ENCODE results near the gene SPINT2. TPM values are rescaled to one million over a fixed set of nuclear protein-coding genes. Genes with fewer than 3 reads are reported as not detected.

SPINT2 gene
- total RNA-seq, result 10 to 100 TPM; 14.3 to 20.7 (median 16.6) TPM
- polyA plus RNA-seq, result 100 to 1,000 TPM; 170 to 616 (median 178) TPM

DNA sequence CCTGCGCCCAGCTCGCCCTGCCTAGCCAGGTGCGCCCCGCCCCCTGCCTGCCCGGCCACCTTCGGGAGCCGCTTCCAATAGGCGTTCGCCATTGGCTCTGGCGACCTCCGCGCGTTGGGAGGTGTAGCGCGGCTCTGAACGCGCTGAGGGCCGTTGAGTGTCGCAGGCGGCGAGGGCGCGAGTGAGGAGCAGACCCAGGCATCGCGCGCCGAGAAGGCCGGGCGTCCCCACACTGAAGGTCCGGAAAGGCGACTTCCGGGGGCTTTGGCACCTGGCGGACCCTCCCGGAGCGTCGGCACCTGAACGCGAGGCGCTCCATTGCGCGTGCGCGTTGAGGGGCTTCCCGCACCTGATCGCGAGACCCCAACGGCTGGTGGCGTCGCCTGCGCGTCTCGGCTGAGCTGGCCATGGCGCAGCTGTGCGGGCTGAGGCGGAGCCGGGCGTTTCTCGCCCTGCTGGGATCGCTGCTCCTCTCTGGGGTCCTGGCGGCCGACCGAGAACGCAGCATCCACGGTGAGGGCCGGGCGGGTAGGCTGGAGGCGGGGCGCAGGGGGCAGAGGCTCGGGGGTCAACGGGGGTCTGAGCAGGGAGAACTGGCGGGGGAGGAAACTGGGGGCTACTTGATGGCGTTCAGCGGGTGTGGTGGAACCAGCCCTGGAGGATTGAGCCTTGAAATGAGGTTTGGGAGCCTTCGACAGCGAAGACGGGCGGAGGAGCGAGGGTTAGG lies at the start of gene SPINT2:
Gene SPINT2 (plus strand): TSS at position 88 of the 727 bp plus-strand sequence. CDS start 320 bp downstream, at position 408.
- H3K4me3 ChIP-seq, result peak within 1 kb of the TSS; percentile 35 to 60 (median 50)
- TF ChIP-seq POLR2AphosphoS5 (IDR thresholded peaks at IDR 0.05) (peak in 1 of 4 donors; percentile 72), CTCF (IDR thresholded peaks at IDR 0.05) (no peak), EP300 (IDR thresholded peaks at IDR 0.05) (no peak), POLR2A (IDR thresholded peaks at IDR 0.05) (peak in 1 of 2 donors; percentile 82)
- no peaks in the 10 kb centered on the region for H3K9me3 ChIP-seq
- H3K27me3 ChIP-seq, result no peaks in the 10 kb centered on the region
- intact Hi-C loops (cut with DNase I), result no loop called here
- 2 to 3% methylated on average over 78 of the region's 78 CpGs for WGBS, 2 donors
- DNase-seq, result no peak
- peak within 1 kb of the TSS; percentile 61 to 71 (median 68) for H3K27ac ChIP-seq
- no peaks in the 10 kb centered on the region for H3K36me3 ChIP-seq
- peaks cover 0 to 26% (median 15%) of the 10 kb centered on the region in 4 donors for H3K4me1 ChIP-seq

DNA sequence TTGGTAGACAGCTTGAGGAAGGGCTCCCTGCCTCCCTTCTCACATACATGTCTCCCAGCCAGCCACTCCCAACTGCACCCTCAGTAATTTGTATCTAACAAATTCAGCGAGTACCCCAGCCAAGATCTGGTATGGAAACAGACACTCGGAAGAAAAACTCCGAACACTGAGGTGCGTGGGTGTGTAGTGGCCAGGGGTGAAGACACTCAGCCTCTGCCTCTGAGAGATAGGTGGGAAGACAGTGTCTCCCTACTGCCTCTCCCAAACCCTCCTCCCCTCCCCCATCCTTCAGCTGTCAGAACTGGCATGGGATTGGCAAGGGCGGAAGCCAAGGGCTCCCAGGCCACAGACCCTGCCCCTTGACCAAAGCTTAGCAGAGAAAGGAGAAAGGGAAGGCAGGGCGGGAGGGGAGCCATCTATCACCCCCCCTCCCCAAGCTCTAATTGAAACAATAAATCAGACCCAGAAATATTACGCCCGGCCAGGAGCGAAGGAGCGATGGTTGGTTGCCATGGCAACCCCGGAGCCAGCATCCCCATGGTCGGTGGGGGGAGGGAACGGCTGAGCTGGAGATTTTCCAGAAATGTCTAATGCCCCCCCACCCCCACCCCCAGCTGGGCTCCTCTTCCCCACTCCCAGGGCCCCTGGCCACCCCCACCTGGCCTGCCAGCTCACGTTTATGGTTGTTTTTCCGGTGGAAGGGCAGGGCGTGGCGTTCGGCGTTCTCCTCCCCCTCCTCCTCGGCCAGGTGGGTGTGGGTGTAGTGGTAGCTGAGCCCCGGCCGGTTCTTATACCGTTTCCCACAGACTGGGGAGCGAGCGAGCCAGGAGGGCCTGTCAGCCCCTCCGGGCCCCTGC lies 47.4 kb upstream of the SPINT2 start:
- TF ChIP-seq POLR2AphosphoS5 (IDR thresholded peaks at IDR 0.05) (no peak), POLR2A (IDR thresholded peaks at IDR 0.05) (no peak), CTCF (IDR thresholded peaks at IDR 0.05) (no peak), EP300 (IDR thresholded peaks at IDR 0.05) (no peak)
- intact Hi-C loops (cut with DNase I), result no loop called here
- H3K27ac ChIP-seq, result no peak overlapping the region
- no peak for DNase-seq
- H3K36me3 ChIP-seq, result no peaks in the 10 kb centered on the region
- H3K4me1 ChIP-seq, result no peaks in the 10 kb centered on the region
- no peak overlapping the region for H3K4me3 ChIP-seq
- WGBS, 2 donors, result 27 to 55% methylated on average over 26 of the region's 26 CpGs
- no peaks in the 10 kb centered on the region for H3K9me3 ChIP-seq
- H3K27me3 ChIP-seq, result peaks cover 2 to 79% (median 57%) of the 10 kb centered on the region in 3 donors

GRCh38 chr19:38218204-38218603 lies 46.2 kb upstream of the SPINT2 start:
- no peaks in the 10 kb centered on the region for H3K36me3 ChIP-seq

DNA sequence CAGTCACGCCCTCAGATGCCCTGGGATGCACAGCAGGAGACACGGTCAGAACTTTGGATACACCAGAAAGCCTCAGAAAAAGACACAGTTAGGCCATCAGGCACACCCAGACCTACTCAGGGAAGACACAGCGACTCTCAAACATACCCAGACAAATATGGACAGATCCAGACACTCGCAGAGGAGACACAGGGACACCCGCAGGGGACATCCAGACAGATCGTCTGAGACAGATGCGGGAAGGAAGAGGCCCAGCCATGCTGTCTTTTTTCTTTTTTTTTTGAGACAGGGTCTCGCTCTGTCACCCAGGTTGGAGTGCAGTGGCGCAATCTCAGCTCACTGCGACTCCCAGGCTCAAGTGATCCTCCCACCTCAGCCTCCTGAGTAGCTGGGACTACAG lies 45.2 kb upstream of the SPINT2 start:
- TF ChIP-seq CTCF (IDR thresholded peaks at IDR 0.05) (no peak), POLR2AphosphoS5 (IDR thresholded peaks at IDR 0.05) (no peak), POLR2A (IDR thresholded peaks at IDR 0.05) (no peak), EP300 (IDR thresholded peaks at IDR 0.05) (no peak)
- no peak for DNase-seq
- no peaks in the 10 kb centered on the region for H3K36me3 ChIP-seq
- H3K27me3 ChIP-seq, result peaks cover 7 to 79% (median 58%) of the 10 kb centered on the region in 3 donors
- H3K9me3 ChIP-seq, result no peaks in the 10 kb centered on the region
- intact Hi-C loops (cut with DNase I), result no loop called here
- WGBS, 2 donors, result 90% methylated on average over 10 of the region's 10 CpGs
- peaks cover 0 to 8% (median 7%) of the 10 kb centered on the region in 4 donors for H3K4me1 ChIP-seq
- H3K4me3 ChIP-seq, result no peak overlapping the region
- no peak overlapping the region for H3K27ac ChIP-seq

More at GRCh38 chr19:38218204-38218603, 46.2 kb upstream of the SPINT2 start:
- TF ChIP-seq POLR2AphosphoS5 (IDR thresholded peaks at IDR 0.05) (no peak), CTCF (IDR thresholded peaks at IDR 0.05) (no peak), EP300 (IDR thresholded peaks at IDR 0.05) (no peak), POLR2A (IDR thresholded peaks at IDR 0.05) (no peak)
- peaks cover 0 to 79% (median 58%) of the 10 kb centered on the region in 3 donors for H3K27me3 ChIP-seq
- H3K9me3 ChIP-seq, result no peaks in the 10 kb centered on the region
- WGBS, 2 donors, result 98 to 99% methylated on average over 3 of the region's 3 CpGs
- DNase-seq, result no peak
- H3K4me1 ChIP-seq, result no peaks in the 10 kb centered on the region
- no peak overlapping the region for H3K27ac ChIP-seq
- intact Hi-C loops (cut with DNase I), result no loop called here
- H3K4me3 ChIP-seq, result no peak overlapping the region

All from sigmoid colon (tissue), 7 donors.